SU-DHL-6 (cell line): ENCODE results near the gene ST8SIA3.

ENCODE experiments used
- EZH2phosphoT487 ChIP-seq: fragments of 200-600 bp; sonication (generic), shearing (Covaris generic); conservative IDR thresholded peaks from 2 replicates; pipeline ENCODE4 v1.6.1; 2018; ENCODE audit warnings: mild to moderate bottlenecking, antibody characterized with exemption, low read length, moderate library complexity, mixed read lengths
- TF ChIP-seq, protein P1 (sequence below): fragments of 200-600 bp; sonication (generic); IDR thresholded peaks from one replicate; pipeline ENCODE4 v1.5.1; 2017; ENCODE audit warnings: antibody characterized with exemption, mild to moderate bottlenecking, low read length, moderate library complexity; ENCODE audit not compliant: insufficient read depth, poor library complexity, severe bottlenecking

DNA sequence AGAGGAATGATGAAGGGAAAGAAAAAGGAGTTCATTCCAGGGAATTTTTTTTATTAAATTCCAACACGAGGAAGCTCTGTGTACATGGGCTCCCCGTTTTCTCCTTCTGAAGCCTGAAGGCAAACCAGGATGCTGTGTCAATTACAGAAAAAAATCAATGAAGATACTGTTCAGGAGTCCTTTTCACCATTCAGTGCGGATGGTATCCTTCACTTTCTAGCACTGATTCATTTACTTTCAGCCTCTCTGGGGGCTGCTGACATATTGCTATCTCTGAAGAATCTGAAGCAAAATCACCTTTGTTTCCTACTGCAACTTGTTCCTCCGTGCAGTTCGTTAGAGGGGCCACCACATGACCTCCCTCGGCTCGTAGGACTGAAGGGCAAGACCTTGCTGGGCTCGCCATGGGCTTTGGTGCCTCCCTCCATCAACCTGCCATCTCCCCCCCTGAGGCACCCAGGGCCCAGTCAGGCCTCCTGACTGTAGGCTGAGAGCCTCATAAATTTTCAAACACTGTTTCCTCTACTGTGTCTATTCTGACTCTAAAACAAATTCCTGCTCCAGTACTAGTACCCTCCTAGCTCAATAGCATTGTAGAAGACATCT, 25.5 kb upstream of the ST8SIA3 start:
- TF ChIP-seq, protein P1, sequence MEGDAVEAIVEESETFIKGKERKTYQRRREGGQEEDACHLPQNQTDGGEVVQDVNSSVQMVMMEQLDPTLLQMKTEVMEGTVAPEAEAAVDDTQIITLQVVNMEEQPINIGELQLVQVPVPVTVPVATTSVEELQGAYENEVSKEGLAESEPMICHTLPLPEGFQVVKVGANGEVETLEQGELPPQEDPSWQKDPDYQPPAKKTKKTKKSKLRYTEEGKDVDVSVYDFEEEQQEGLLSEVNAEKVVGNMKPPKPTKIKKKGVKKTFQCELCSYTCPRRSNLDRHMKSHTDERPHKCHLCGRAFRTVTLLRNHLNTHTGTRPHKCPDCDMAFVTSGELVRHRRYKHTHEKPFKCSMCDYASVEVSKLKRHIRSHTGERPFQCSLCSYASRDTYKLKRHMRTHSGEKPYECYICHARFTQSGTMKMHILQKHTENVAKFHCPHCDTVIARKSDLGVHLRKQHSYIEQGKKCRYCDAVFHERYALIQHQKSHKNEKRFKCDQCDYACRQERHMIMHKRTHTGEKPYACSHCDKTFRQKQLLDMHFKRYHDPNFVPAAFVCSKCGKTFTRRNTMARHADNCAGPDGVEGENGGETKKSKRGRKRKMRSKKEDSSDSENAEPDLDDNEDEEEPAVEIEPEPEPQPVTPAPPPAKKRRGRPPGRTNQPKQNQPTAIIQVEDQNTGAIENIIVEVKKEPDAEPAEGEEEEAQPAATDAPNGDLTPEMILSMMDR = no peak
- TF ChIP-seq EZH2phosphoT487 = no peak
